GM23338 (cell line): ENCODE measurements around the gene CARD10. TPM values are rescaled to one million over a fixed set of nuclear protein-coding genes. Genes with fewer than 3 reads are reported as not detected.

Experiments used
- ATAC-seq: fragments of 200-7000 bp; cut with Tn5 transposase; 3 replicates; pipeline ENCODE4 v1.9.1; 2020
- DNase-seq: peaks from one replicate; pipeline ENCODE4 v3.0.0-alpha.2; 2015; ENCODE audit warnings: low spot score
- H2AFZ ChIP-seq: fragments of 200-600 bp; sonication (generic); 2 replicates; pipeline ENCODE4 v1.8.0; 2016; ENCODE audit warnings: antibody characterized with exemption, mild to moderate bottlenecking, moderate library complexity
- H3F3A ChIP-seq: fragments of 200-600 bp; sonication (generic); replicated peaks from 2 replicates; pipeline ENCODE4 v1.8.0; 2017; ENCODE audit warnings: antibody characterized with exemption, mixed run types, low read depth
- H3K27ac ChIP-seq: fragments of 200-600 bp; sonication (generic); 2 replicates; pipeline ENCODE4 v1.6.1; 2016; ENCODE audit warnings: low read depth
- H3K27me3 ChIP-seq: fragments of 200-600 bp; sonication (generic); 2 replicates; pipeline ENCODE4 v1.8.0; 2016; ENCODE audit warnings: mild to moderate bottlenecking, mixed run types, moderate library complexity; ENCODE audit not compliant: insufficient read depth
- H3K36me3 ChIP-seq: fragments of 200-600 bp; sonication (generic); 2 replicates; pipeline ENCODE4 v1.8.0; 2016; ENCODE audit warnings: mild to moderate bottlenecking; ENCODE audit not compliant: insufficient read depth
- H3K4me1 ChIP-seq: fragments of 200-600 bp; sonication (generic); 2 replicates; pipeline ENCODE4 v1.8.0; 2016; ENCODE audit warnings: mild to moderate bottlenecking, moderate library complexity; ENCODE audit not compliant: insufficient read depth
- H3K4me2 ChIP-seq: fragments of 200-600 bp; sonication (generic); 2 replicates; pipeline ENCODE4 v1.7.1; 2017; ENCODE audit warnings: mixed run types
- H3K4me3 ChIP-seq: fragments of 200-600 bp; sonication (generic); 2 replicates; pipeline ENCODE4 v1.6.1; 2016; ENCODE audit warnings: mixed run types
- H3K79me2 ChIP-seq: fragments of 200-600 bp; sonication (generic); replicated peaks from 2 replicates; pipeline ENCODE4 v1.8.0; 2017; ENCODE audit warnings: mild to moderate bottlenecking; ENCODE audit not compliant: insufficient read depth
- H3K9me2 ChIP-seq: fragments of 200-600 bp; sonication (generic); 2 replicates; pipeline ENCODE4 v1.8.0; 2017; ENCODE audit not compliant: insufficient read depth
- H4K20me1 ChIP-seq: fragments of 200-600 bp; sonication (generic); replicated peaks from 2 replicates; pipeline ENCODE4 v1.8.0; 2017; ENCODE audit warnings: mild to moderate bottlenecking; ENCODE audit not compliant: insufficient read depth
- H3K27ac Mint-ChIP-seq: 2 replicates; pipeline ENCODE4 v1.8.0; 2020; ENCODE audit warnings: inconsistent platforms, mild to moderate bottlenecking, moderate library complexity, mixed read lengths
- H3K27me3 Mint-ChIP-seq: 3 replicates; pipeline ENCODE4 v1.8.0; 2022; ENCODE audit warnings: low read depth, mild to moderate bottlenecking, moderate library complexity, mixed read lengths, inconsistent platforms; ENCODE audit not compliant: insufficient read depth, poor library complexity
- H3K36me3 Mint-ChIP-seq: 3 replicates; pipeline ENCODE4 v1.8.0; 2021; ENCODE audit warnings: low read depth, mild to moderate bottlenecking, inconsistent platforms, moderate library complexity, mixed read lengths
- H3K4me1 Mint-ChIP-seq: 3 replicates; pipeline ENCODE4 v1.8.0; 2020; ENCODE audit warnings: mild to moderate bottlenecking, inconsistent platforms, mixed read lengths
- H3K4me3 Mint-ChIP-seq: 3 replicates; pipeline ENCODE4 v1.8.0; 2021; ENCODE audit warnings: moderate library complexity, mild to moderate bottlenecking, inconsistent platforms, mixed read lengths
- H3K9me3 Mint-ChIP-seq: 3 replicates; pipeline ENCODE4 v1.8.0; 2020; ENCODE audit warnings: moderate library complexity, mild to moderate bottlenecking, inconsistent platforms, mixed read lengths
- CREB1 ChIP-seq: fragments of 250-450 bp; sonication (Bioruptor Pico); IDR thresholded peaks from 2 replicates; pipeline ENCODE4 v1.5.0; 2020; ENCODE audit warnings: low read depth, mild to moderate bottlenecking, moderate library complexity
- EZH2 ChIP-seq: fragments of 200-600 bp; sonication (generic); IDR thresholded peaks from one replicate; pipeline ENCODE4 v1.8.0; 2017; ENCODE audit warnings: antibody characterized with exemption, mild to moderate bottlenecking, low read depth; ENCODE audit not compliant: unreplicated experiment
- JUNB ChIP-seq: IDR thresholded peaks from one replicate; pipeline ENCODE4 v1.6.1; 2016; ENCODE audit warnings: antibody characterized with exemption; ENCODE audit not compliant: unreplicated experiment
- NANOG ChIP-seq: IDR thresholded peaks from 2 replicates; pipeline ENCODE4 v1.6.1; 2016; ENCODE audit warnings: antibody characterized with exemption, borderline replicate concordance
- REST ChIP-seq: IDR thresholded peaks from one replicate; pipeline ENCODE4 v1.6.1; 2018; ENCODE audit warnings: antibody characterized with exemption; ENCODE audit not compliant: unreplicated experiment
- ZNF462 ChIP-seq: fragments of 250-450 bp; sonication (Bioruptor Pico); IDR thresholded peaks from 2 replicates; pipeline ENCODE4 v1.5.0; 2020; ENCODE audit warnings: mild to moderate bottlenecking, moderate library complexity
- polyA plus RNA-seq: library from polyadenylated mRNA; unstranded; fragments of >200 nt; fragmentation: Nextera tagmentation; extraction: Ambion mirVana; gene quantifications from 2 replicates; pipeline ENCODE4 v1.2.1, GENCODE V29; 2016
- total RNA-seq: library from RNA; depleted of rRNA; stranded (reverse); fragments of >200 nt; shearing (Covaris generic); gene quantifications from 2 replicates; pipeline ENCODE4 v1.2.3, GENCODE V29; 2014

CARD10 gene
- total and polyA plus RNA-seq, 2 experiments from 2014 or later = 5.4 to 17.2 TPM

DNA sequence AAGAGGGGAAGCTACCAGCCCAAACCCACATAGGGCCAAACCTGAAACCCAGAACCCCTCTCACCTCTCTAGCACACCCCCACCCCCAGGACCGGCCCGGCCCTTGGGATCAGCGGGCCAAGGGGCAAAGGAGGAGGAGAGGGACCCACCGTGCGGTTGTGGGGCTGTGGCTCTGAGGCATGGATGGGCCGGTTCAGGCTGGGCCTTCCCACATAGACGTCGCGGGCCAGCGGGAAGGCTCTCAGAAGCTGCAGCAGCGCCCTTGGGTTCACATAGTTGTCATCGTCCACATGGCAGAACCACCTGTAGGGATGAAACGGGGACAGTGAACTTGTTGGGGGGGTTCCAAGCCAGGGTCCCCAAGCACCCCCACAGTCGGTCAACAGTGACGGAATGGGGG lies 40.0 kb downstream of the CARD10 start:
- H3K36me3 ChIP-seq = no peaks in the 10 kb centered on the region
- H3K27ac Mint-ChIP-seq = no peak overlapping the region
- no peaks in the 10 kb centered on the region for H3F3A ChIP-seq
- no peaks in the 10 kb centered on the region for H4K20me1 ChIP-seq
- DNase-seq = no peak
- no peaks in the 10 kb centered on the region for H3K9me2 ChIP-seq
- no peaks in the 10 kb centered on the region for H3K27me3 ChIP-seq
- H3K4me1 Mint-ChIP-seq = peaks cover 12% of the 10 kb centered on the region
- no peak overlapping the region for H3K4me2 ChIP-seq
- H3K4me3 ChIP-seq = no peak overlapping the region
- H3K27me3 Mint-ChIP-seq = peaks cover 13% of the 10 kb centered on the region
- no peaks in the 10 kb centered on the region for H3K9me3 Mint-ChIP-seq
- H2AFZ ChIP-seq = no peak overlapping the region
- no peak overlapping the region for H3K4me3 Mint-ChIP-seq
- no peak for ATAC-seq
- no peaks in the 10 kb centered on the region for H3K36me3 Mint-ChIP-seq
- 0 out of 2 replicates have a peak, but pooled peaks cover 4% of the 10 kb centered on the region for H3K4me1 ChIP-seq
- H3K27ac ChIP-seq = no peak overlapping the region
- TF ChIP-seq JUNB = no peak
- TF ChIP-seq REST = no peak
- no peak for TF ChIP-seq NANOG
- no peak for TF ChIP-seq CREB1 (CRISPR knock-in tag)
- no peak for TF ChIP-seq EZH2
- no peak for TF ChIP-seq ZNF462 (CRISPR knock-in tag)
- no peaks in the 10 kb centered on the region for H3K79me2 ChIP-seq
